Renal pelvis (tissue), 4 donors: ENCODE data around the gene ZNF664. TPM values are rescaled to one million over a fixed set of nuclear protein-coding genes. Genes with fewer than 3 reads are reported as not detected.

Source experiments
- DNase-seq: peaks from one replicate; pipeline ENCODE4 v3.0.0-alpha.2; 2013
- polyA plus RNA-seq, 3 donors: library from polyadenylated mRNA; unstranded; fragments of 120-200 nt; gene quantifications; one replicate each; pipeline ENCODE4 v1.2.1, GENCODE V29; 2013; ENCODE audit not compliant: insufficient read length in 3 of 3

Gene ZNF664
- polyA plus RNA-seq, 3 donors: 160 to 176 (median 165) TPM

- DNase-seq: no peak
Observed at GRCh38 chr12:123952037-123952436, 21.0 kb upstream of the ZNF664 start.

GRCh38 chr12:123954647-123955350, 18.2 kb upstream of the ZNF664 start:
- DNase-seq: no peak

- no peak for DNase-seq
Observed at GRCh38 chr12:123956249-123956648, 16.8 kb upstream of the ZNF664 start.

DNA sequence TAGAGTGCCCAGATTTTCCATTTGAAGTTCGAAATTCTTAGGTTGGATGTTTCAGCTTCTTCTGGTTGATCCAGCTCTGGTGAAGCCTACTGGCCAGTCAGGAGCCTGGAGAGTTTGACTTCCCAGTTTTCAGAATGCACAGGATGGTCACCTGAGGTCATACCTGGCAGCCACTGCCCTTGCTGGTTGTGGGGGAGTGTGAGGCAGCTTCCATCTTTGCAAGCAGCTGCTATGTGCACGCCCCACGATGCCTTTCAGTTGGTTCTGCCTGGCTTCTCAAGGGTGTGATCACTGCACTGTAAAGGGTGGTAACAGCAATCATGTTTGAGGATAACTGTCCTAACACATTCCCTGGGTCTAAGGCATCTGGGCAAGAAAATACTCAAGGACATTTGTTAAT, 15.8 kb upstream of the ZNF664 start:
- DNase-seq: no peak

- no peak for DNase-seq
Observed at GRCh38 chr12:123958462-123958861, 14.6 kb upstream of the ZNF664 start.

DNA sequence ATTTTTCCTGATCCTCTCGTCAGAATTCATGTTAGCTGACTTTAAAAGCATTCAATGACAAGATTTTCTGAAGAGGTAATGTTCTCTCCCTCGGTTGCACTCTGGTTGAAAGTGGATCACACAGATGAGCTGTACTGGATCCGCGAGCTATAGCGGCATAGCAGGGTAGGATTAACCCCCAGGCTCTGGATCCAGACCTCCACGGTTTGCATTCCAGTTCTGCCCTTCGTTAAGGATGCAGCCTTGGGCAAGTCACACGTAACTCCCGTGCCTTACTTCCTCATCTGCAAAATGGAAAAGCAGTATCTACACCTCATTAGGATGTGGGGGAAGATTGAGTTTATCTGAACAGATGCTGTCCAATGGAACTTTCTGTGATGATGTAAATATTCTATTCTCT, 14.1 kb upstream of the ZNF664 start:
- no peak for DNase-seq

- DNase-seq: no peak
Observed at GRCh38 chr12:123960029-123960735, 12.8 kb upstream of the ZNF664 start.

- no peak for DNase-seq
Observed at GRCh38 chr12:123960856-123961255, 12.2 kb upstream of the ZNF664 start.

DNA sequence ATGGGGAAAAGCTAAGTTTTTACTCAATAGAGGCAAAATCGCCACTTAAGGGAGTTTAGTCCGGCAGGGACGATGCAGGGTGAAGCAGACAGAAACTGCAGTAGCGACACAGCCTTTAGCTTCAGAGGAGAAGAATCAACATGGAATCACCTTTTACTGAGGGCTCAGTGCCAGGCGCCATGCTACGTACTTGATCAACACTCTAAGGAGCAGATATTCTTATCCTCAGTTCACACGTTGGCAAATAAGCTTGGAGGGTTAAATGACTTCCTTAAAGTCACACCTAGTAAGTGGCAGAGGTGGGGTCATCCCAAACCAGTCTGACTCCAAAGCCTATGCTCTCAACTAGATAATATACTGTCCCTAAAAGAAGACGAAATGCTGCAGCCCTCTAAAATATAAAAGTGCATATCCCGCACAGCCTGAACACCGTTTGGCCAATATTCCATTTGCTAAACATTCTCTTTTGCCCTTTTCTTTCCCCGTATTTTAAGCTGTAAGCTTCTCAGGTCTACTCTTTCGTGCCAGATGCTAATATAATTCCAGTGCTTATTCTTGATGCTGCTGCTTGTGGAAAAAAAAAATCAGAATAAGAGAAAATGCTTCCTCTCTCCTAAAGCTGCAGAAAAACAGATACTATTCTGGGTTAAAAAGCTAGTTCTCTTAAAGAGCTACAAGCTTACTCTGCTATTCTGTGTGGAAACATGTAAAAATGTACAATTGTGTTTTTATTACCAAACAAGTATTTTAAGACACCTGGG, 11.2 kb upstream of the ZNF664 start:
- no peak for DNase-seq

DNA sequence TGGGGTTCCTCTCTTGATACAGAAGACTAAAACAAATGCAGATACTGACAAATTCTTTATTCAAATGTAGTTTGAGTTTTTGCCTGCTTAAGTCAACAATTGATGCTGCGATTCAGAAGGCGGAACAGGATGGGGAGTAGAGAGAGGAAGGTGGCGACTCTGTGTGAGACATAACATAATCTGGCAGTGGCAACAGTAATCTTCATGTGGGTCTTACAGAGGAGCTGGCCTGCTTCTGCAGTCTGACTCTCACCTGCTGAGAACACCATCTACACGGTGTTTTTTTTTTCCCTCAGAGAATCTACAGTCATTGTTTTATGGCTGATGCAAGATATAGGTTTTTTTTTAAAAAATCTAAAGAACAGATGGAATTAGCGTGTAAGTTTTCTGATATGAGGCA, 10.5 kb upstream of the ZNF664 start:
- DNase-seq: no peak

GRCh38 chr12:123963821-123964220, 9.2 kb upstream of the ZNF664 start:
- no peak for DNase-seq

- no peak for DNase-seq
Observed at GRCh38 chr12:123965382-123965781, 7.6 kb upstream of the ZNF664 start.

GRCh38 chr12:123966596-123966995, 6.4 kb upstream of the ZNF664 start:
- no peak for DNase-seq

- DNase-seq: no peak
Observed at GRCh38 chr12:123967121-123967586, 5.9 kb upstream of the ZNF664 start.

DNA sequence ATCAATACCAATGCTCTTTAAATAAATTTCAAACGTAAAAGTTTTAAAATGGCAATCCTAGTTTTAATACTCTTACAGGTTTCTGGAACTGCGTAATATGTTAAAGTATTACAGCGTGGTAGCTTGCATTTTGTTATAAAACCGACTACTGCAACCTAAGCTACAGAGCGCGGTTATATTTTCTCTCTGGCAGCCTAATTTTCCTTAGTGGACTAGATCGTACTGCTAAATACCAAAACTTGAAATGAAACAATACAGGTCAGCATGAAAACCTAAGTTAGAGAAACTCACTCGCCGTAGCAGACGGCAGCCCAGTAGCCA, 1.6 kb upstream of the ZNF664 start:
- no peak for DNase-seq

DNA sequence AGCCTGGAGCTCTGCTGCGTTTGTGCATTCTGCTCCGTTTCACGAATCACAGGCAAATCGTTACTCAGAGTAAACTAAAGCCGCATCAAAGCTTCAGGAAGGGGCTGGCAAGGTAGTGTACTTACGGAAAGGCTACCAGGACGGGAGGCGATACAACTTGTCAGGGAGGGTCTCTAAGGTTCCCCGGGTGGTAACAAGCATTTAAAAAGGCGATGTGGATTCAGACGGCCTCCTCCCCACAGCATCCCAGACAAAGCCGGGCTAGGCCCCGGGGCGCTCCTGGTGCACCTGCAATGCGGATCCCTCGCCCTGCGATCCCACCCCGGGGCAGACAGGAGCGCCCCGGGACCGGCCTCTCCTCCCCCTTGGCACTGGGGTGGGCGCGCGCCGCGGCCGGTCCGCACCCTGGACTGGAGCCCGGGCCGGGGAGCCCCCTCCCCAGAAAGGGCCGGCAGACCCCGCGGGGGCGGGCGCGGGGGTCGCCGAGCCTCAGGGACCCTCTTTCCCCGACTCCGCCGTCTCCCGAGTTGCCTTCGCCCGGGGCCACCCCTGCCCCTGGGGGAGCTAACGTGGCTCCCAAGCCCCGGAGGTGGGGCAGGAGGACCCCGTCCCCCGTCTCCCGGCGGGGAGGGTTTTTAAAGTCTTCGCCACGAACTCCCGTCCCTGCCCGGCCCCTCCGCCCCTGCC, 1.1 kb upstream of the ZNF664 start:
- DNase-seq: peak; percentile 54

DNA sequence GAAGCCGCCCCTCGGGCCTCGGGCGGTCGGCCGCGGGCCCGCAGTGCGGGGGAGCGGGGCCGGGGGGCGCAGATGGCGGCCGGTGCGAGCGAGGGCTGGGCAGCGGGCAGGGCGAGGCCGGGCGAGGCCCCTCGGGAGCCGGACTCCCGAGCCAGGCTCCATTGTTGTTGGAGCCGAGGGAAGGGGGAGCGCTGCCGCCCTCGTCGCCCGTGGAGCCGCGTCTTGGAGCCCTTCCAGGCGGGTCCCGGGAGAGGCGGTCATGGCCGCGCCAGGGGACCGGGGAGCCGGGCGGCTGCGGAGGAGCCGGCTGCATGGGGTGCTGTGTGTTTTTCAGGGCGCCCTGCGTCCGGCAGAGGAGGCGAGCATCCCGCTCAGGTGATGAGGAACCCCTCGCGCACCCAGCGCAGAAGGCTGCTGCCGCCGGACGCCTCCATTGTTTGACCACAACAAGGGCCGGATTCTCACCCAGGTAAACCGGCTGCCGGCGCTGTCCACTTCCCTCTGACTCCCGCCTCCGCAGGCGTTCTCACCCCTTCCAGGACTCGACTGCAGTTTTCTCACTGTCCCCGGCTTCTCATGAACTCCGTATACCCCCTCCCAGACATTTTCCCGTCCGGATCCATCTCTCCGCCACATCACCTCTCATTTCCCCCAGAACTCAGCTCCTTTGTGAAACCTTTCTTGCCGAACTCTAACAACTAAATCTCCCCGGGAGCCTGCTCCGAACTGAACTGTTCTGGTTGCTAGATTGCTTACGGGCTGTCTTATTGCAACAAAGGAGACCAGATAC, 732 bp downstream of the ZNF664 start:
- DNase-seq: no peak

GRCh38 chr12:123976227-123976826, 3.3 kb downstream of the ZNF664 start:
- DNase-seq: no peak

GRCh38 chr12:123979566-123979965, 6.6 kb downstream of the ZNF664 start:
- no peak for DNase-seq

DNA sequence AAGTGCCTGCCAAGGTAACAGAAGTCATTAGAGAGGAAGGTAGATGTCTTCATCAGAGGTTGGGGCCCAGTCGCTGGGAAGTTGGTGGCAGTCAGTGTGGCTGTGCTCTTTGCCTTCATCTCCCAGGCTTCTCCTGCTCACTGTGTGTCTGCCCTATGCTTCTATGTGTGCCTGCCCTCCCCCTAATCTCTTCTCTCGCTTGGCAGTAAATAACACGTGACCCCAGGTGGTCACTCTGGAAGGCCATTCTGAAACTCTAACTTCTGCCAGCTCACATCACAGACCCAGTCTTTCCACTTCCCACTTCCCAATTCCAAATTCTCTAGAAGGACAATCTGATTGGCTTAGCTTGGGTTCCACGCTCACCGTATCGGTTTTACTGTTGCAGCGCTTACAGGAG, 9.3 kb downstream of the ZNF664 start:
- no peak for DNase-seq
